ENCODE results near the gene ARHGDIA.

ARHGDIA gene

DNA sequence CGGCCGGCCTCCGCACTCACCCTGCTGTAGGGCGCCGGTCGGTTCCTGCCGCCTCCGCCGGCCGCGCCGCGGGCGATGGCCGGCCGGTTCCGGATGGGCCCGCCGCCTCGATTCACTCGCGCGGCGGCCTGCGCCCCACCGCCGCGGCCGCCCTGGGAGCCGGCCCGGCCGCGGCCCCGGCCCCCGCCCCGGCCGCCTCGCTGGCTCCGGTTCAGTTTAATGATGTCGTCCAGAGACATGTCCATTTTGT lies 20.1 kb upstream of the ARHGDIA start:
- no peak for DNase-seq (ENCODE audit: low read depth)
- TF ChIP-seq, protein P1, sequence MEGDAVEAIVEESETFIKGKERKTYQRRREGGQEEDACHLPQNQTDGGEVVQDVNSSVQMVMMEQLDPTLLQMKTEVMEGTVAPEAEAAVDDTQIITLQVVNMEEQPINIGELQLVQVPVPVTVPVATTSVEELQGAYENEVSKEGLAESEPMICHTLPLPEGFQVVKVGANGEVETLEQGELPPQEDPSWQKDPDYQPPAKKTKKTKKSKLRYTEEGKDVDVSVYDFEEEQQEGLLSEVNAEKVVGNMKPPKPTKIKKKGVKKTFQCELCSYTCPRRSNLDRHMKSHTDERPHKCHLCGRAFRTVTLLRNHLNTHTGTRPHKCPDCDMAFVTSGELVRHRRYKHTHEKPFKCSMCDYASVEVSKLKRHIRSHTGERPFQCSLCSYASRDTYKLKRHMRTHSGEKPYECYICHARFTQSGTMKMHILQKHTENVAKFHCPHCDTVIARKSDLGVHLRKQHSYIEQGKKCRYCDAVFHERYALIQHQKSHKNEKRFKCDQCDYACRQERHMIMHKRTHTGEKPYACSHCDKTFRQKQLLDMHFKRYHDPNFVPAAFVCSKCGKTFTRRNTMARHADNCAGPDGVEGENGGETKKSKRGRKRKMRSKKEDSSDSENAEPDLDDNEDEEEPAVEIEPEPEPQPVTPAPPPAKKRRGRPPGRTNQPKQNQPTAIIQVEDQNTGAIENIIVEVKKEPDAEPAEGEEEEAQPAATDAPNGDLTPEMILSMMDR (IDR thresholded peaks at IDR 0.05; ENCODE audit: control insufficient read depth, insufficient read depth, low read depth, low read length, missing control alignments) = no peak
- peak overlapping the region; percentile 59 for H3K4me3 ChIP-seq (ENCODE audit: control insufficient read depth, low read depth, low read length)

- DNase-seq (ENCODE audit: low read depth) = no peak
- H3K4me3 ChIP-seq (ENCODE audit: control insufficient read depth, low read depth, low read length) = peak overlapping the region; percentile 59
- TF ChIP-seq, protein P1 (IDR thresholded peaks at IDR 0.05; ENCODE audit: control insufficient read depth, insufficient read depth, low read depth, low read length, missing control alignments) = no peak
Observed at GRCh38 chr17:81890447-81891302, 19.5 kb upstream of the ARHGDIA start.

GRCh38 chr17:81889602-81890001 lies 18.5 kb upstream of the ARHGDIA start:
- H3K4me3 ChIP-seq (ENCODE audit: control insufficient read depth, low read depth, low read length) = no peak overlapping the region
- TF ChIP-seq, protein P1 (IDR thresholded peaks at IDR 0.05; ENCODE audit: control insufficient read depth, insufficient read depth, low read depth, low read length, missing control alignments) = no peak
- DNase-seq (ENCODE audit: low read depth) = no peak

DNA sequence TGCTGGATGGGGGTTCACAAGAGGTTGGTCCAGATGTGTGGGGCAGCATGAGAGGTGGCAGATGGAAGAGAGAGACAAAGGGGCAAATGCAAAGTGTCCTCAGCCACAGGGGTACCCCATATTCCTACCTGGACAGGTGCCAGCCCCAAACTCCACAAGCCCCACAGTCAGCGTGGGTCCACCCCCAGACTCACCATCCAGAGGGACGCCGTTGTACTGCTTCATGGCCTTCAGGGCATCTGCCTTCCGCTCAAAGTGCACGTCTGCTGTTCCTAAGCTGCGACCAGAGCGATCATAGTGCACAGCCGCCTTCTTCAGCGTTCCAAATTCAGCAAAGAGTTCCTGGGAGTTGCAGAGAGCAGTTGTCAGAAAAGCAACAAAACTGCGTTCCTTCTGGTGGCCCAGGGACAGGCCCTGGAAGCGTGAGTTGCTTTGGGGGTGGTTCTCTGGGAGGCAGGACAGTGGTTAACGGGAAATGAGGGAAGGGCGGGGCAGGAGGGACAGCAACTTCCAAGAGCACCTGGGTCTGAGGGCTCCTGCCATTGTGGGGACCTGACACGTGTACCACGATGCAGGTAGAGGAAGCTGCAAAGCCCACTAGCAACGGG lies 18.0 kb upstream of the ARHGDIA start:
- no peak for DNase-seq (ENCODE audit: low read depth)
- TF ChIP-seq, protein P1 (IDR thresholded peaks at IDR 0.05; ENCODE audit: control insufficient read depth, insufficient read depth, low read depth, low read length, missing control alignments) = no peak
- H3K4me3 ChIP-seq (ENCODE audit: control insufficient read depth, low read depth, low read length) = no peak overlapping the region

DNA sequence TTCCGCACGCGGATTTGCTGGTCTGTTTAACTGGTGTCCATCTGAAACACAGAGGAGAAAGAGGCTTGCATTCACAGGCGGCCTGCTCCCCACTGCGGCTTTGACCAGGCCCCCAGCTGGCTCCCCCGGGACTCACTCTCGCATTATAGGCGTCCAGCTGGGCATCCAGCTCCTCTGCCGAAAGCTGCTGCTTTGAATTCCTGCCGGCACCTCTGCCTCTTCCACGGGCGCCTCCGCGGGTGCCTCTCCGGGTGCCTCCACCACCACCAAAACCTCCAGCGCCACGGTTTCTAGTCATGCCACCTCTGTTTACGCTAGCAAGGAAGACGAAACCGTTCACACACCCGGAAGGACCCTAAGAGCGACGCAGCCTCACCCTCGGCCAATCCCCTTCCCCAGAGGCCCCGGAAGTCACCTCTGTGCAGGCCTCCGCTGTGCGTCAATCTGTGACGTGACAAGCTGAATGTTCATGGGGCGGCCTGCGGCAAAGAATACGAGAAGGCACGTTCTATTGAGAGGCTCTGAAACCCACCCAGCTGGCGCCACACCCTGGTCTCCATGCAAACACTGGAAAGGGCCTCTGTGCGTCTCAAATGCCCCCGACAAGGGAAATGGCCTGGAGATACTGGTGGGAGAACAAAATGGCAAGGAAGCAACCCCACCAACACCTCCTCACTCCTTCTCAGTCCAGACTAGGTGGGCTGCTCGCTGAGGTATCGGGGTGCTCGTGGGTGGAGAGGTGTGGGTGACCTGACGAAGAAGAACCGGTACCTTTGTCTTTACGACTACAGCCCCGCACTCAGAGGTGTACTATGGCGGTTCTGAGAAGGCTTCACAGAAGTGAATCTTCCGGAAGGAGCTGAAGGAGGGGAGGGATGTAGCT lies 17.2 kb upstream of the ARHGDIA start:
- TF ChIP-seq, protein P1 (IDR thresholded peaks at IDR 0.05; ENCODE audit: control insufficient read depth, insufficient read depth, low read depth, low read length, missing control alignments) = no peak
- H3K4me3 ChIP-seq (ENCODE audit: control insufficient read depth, low read depth, low read length) = no peak overlapping the region
- DNase-seq (ENCODE audit: low read depth) = no peak

GRCh38 chr17:81885869-81886548 lies 14.9 kb upstream of the ARHGDIA start:
- DNase-seq (ENCODE audit: low read depth) = no peak
- TF ChIP-seq, protein P1 (IDR thresholded peaks at IDR 0.05; ENCODE audit: control insufficient read depth, insufficient read depth, low read depth, low read length, missing control alignments) = no peak
- no peak overlapping the region for H3K4me3 ChIP-seq (ENCODE audit: control insufficient read depth, low read depth, low read length)

All from AG09309 (cell line).